HG03469 (cell line): Measurements from ENCODE around the gene NCKAP5.
A peak's percentile ranks its signal among the peaks of the same experiment; 100 is the strongest.
"Not testable (repeated sequence)": the region's sequence is repeated elsewhere in the genome, so short reads cannot be mapped to it uniquely, and the experiment has no call there.

Experiments used
- ATAC-seq: cut with Tn5 transposase; IDR thresholded peaks from one replicate; pipeline ENCODE4 v1.9.1; 2021; ENCODE audit warnings: mild to moderate bottlenecking, moderate library complexity, moderate number of reproducible peaks; ENCODE audit not compliant: unreplicated experiment

NCKAP5 gene

DNA sequence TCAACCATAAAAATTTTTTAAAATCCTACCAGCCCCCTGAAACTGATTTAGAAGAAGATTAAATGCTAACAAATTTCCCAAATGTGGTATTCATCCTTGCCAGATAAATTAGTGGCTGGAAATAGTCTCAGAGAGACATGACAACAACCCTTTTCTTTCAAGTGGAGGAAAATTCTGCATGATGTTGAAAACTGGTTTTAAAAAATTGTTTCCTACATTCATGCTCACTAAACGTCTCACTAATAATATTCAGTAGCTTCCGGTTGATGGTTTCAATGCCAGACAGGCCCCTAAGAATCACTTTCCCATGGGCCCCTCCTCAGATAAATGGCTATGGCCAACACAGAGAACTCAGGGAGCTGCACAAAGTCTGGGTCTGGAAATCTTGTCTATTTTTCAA is 43.2 kb downstream of the NCKAP5 start:
- no peak for ATAC-seq

DNA sequence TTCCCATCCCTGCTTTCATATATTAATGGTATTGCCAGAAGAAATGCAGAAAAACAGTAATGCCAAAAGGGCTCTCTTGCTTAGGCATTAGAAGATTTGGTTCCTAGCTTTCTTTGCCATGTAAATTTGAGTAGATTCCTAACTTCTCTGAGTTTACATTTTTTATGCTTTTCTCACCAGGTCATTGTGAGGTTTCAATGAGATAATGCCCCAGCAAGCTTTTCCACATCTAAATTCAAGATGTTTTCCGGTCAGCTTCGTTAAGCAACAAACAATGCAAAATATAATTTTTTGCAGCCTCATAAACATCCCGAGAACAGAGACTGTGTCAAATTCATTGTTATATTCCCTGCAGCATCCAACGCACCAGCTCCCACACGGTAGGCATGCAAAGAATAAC is 44.9 kb downstream of the NCKAP5 start:
- no peak for ATAC-seq

DNA sequence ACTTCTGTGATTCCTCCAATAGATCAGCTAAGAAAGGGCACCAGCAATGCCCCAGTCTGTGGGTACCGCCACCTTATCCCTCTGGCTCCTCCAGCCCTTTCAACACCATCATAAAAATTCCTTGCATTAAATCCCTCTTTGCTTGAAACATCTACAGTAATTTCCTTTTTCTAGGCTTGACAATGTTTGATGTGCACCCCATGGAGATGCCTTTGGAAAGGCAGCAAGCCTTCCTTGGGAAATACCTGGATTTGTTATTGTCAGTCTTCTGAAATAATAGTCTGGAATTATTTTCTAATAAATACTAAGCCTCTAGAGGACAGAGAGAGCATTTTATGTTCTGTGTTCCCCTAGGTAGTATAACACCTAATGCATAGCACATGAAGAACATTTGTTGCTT is 46.1 kb downstream of the NCKAP5 start:
- ATAC-seq = no peak

DNA sequence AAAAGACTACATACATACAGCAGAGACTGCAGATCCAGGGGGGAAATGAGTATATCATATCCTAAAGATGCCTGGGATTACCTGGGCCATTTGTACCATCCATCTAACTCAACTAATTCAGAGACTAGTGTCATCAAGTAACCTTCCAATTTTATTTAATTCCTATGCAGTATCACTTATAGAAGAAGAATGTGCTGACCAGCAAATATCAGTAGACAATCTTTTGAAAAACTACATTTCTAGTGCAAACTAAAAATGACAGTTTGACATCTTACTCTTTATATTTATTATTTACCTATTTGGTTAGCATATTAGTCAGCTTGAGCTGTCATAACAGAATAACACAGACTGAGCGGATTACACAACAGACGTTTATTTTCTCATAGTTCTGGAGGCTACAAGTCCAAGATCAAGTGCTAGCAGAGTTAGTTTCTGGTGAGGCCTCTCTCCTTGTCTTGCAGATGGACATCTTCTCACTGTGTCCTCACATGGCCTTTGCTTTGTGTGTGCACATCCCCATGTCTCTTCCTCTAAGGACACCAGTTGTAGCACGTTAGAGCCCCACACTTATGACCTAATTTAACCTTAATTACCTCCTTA is 47.0 kb downstream of the NCKAP5 start:
- no peak for ATAC-seq

DNA sequence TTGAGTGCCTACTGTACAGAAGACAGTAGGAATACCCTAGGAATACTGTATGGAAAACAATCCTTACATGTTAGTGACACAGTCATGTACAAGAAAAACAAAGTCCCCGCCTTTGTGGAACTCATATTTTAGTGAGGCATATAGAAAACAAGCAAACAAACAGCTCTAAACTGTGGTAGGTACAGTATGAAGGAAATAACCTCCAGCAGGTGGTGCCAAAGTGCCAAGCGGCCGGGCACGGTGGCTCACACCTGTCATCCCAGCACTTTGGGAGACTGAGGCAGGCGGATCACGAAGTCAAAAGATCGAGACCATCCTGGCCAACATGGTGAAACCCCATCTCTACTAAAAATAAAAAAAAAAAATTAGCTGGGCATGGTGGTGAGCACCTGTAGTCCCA is 48.6 kb downstream of the NCKAP5 start:
- not testable (repeated sequence) for ATAC-seq

DNA sequence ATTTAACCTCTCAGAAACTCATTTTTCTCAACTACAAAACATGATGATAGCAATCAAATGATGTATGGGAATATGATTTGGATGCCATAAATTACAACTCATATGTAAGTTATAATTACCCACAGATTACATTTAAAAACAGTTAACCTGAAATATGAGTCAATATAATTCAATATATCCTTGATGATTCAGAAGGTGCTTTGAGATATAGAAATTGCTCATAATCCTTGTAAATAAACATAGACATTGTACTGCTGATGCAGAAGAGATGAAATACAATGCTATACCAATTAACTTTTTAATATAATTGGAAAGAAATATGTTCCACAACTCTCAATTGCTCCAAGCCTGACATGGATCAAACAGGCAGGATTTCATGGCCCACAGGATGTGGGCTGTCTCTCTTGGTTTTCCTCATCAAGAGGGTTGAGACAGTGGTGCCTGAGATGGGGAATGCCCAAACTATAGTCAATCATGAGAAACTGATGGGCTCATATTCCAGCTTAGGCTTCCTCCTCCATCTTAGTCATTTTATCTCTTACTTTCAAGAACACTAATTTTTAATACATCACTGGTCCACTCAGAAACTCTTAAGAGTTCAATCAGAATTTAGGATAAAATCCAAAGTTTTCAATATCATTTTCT is 49.4 kb downstream of the NCKAP5 start:
- ATAC-seq = no peak

DNA sequence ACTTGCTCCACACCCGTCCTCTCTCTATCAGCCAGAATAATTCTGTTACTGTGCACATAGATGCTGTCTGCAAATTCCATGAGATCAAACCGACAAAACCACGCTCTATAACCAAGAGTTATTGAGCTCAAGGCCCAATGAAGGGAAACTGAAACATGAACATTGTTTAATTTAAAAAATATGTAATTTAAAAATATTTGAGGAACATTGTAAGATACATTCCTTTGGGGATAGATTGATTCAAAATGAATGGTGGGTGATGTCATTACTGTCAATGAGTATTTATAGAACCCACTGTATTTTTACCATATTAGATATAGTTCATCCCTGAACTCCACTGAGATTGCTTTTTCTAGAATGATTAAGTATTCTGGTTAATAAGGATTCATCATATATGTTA is 50.4 kb downstream of the NCKAP5 start:
- ATAC-seq = no peak

DNA sequence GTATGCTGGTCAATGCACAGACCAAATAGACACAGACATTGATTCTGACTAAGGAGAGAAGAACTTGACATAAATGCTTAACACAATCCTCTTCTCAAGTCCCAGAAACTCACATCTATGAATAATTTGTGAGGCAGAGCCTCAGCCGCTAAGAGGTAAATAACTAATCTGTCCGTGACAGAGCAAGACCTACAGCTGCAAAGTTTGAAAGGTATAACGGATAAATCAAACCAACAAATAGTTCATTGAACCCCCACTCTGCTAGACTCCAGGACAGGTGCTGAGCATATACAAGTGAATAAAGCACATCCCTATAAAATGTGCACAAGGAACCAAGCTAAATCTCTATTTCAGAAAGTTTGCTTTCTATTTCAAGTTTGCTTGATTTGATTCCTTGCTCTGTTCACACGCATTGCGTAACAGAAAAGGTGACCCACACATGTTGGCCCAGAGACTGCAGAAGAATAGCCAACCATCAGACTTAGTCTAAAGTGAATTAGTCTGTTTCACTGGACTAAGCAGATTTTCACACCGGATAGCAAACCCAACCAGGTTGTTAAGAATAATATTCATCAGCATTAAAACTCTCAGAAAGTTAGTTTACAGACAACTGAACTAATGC is 51.7 kb downstream of the NCKAP5 start:
- ATAC-seq = no peak

DNA sequence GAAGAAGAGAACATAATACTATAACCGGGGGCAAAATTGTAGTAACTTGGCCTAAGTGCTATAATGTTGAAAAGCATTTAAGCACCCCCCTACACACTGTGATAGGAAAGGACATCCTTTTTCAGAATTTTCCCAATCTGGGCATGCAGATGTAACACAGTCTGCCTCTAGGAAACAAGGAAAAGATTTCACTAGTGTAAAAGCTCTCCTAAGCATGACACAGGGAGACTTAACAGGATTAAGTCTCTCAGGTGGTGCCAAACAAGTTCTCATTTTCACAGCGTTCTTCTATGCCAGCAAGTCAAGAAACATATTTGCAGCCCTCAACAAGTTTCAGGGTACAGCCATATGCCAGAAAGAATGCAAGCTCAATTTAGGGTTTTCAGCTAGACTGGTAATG is 53.0 kb downstream of the NCKAP5 start:
- ATAC-seq = no peak

DNA sequence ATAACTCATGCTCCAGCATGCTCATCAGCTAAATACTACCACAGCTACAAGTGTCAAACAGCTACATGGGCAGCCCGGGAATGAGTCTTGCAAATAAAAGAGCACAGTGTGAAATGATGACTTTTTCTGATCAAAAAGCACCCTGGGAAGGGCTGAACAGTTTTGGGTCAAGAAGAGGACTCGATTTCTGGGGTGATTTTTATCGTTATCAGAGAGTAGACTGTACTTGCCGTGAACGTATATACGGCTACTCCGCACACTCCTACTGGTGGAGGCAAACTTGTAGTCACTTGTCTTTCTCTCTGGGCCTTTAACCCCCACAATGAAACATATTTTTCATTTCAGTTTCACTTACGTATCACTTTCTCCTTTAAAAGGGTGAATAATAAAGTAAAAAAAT is 54.4 kb downstream of the NCKAP5 start:
- no peak for ATAC-seq

DNA sequence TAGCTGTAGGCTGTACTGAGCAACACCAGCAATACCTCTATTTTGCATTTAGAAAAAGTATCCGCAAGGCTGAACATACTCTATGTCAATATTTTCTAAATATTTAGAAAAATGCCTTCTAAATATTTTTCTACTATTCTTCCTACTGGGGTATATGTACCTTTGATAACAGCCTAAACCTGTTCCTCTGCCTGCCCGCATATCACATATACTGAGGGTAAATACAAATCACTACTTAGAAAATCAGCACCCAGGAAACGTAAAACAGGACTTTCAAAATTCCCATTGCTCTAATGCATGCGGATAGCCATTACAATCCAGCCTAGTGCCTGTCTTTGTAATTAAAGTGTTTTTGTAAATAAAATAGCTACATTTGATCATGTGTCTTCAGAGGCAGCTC is 56.1 kb downstream of the NCKAP5 start:
- no peak for ATAC-seq

DNA sequence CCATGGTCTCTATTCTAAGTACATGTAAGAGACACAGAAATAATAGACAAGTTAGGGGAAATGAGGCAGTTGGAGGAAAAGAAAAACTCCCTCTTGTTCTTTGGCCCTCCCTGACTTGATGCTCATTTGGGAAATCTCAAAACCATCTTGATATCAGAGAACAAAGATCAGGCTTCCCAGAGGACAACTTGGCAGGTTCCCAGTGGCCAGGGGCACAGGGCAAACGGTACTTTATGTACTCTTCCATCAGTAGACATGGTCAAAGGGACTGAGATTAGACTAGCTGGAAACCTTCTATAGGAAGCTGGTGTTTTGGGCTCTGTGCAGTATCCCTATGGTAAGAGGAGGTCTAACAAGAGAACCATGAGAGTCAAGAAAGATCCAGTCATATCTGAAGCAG is 56.6 kb downstream of the NCKAP5 start:
- ATAC-seq = no peak

DNA sequence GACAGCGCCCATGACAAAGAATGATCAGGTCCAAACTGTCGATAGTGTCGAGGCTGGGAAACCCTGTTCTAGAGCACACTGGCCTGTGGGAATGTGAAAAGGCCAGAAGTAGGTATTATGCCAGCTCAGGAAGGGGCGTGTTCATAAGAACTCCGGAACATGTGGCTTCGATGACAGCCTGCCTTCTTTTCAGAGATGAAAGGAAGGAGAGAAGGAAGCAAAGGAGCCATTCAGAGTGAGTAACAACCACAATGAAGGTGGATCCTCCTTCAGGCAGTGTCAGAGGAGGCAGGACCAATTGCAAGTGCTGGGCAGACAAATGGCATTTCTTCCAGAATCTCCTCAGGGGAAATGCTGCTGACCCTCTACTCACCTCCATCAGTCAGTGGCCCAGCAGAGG is 58.5 kb downstream of the NCKAP5 start:
- no peak for ATAC-seq

DNA sequence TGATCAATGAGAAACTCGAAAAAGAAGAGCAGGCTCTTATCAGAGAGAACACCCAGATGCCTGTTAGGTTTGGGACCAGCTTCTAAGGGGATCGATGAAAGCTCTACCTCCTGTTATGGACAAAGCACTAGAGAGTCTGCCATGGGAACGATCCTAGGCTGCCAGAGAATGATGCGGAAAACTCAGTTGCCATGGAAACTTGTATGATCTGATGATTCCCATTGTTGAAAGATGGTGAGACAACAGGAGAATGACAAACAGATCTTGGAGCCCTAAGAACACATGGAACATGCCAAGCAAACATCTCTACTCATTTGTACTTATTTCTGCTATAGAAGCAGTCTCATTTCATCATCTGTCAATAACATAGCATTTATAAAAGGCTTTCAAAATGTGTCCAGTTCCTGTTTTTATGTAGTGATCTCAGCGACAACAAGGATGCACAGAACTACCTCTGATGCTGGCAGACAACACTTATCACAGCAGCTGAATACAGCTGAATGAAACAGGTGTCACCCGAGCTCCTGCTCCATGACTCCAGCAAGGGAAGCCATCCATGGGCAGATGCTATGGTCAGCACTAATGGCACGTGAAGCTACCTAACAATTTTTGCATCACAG is 59.6 kb downstream of the NCKAP5 start:
- no peak for ATAC-seq

DNA sequence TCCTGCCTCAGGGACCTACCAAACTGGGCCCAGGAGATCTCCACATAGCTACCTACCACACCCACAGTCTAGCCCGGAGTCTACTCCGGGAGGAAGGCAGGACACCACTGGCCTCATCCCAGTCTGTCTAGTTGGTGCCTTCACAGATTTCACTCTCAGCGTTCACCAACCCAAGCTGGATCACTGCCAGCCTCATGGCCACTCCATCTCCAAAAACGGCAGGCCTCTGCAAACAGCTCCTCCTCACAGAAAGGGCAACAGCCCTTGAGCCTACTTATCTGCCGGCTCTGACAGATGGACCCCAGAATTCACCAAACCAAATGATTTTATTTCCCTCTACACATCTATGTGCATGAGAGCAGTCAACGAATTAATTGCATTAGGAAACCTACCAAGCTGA is 61.3 kb downstream of the NCKAP5 start:
- ATAC-seq = no peak

DNA sequence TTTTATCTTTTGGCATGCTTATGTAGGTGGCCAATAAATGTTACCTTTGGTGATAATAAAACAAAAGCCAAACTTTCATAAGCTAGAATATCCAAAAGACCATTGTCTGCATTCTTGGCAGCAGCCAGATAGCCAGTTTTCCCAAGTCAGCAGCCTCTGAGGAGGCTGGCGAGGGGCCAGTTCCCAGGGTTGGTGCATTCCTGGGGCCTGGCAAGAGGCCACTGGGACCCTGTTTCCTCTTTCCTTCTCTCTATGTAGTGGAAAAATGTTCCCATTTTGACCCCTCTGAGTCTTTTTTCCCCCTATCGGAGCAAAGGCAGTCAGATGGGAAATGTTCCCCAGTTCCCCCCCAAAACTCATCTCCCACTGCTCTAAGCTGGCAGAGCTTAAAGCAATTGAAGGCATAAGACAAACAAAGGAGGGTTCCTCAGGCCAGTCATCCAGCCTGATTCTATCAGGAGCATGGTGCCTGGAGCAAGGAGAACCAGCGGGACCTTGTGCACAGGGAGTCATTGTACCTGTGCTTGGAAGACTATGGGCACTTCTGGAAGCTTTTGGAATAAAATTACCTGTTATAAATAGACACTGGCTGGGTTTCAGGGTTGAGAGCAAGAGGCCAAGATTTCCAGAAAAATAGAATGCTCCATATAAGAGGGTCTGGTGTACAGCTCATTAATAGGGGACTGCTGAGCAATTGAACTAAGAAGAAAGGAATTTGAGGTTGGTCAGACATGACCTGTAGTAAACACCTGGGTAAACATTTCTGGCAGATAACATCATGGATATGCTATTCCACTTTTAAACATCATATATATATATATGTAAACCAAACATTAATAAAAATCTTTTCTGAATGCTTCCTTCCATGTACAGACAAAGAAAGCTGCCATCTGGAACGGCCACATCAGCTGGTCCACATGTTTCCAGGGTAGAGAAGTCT is 63.4 kb downstream of the NCKAP5 start:
- no peak for ATAC-seq

DNA sequence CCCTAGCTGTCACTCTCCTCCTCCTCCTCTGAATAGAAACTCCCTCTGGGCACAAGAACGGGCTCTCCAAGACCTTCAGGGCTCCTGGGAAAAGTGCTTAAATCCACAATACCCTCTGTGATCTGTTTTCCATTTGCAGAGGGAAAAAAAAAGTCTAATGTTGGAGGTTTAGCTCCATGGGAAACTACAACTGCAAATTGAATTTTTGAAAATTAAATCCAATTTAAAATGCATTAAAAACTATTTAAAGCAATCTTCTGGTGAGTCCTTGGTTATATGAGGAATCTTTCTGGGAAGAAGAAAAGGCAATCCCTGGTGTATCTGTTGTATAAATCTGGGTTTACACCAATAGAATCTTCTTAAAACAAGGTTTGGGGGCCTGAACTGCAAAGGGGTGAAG is 64.3 kb downstream of the NCKAP5 start:
- ATAC-seq = no peak

DNA sequence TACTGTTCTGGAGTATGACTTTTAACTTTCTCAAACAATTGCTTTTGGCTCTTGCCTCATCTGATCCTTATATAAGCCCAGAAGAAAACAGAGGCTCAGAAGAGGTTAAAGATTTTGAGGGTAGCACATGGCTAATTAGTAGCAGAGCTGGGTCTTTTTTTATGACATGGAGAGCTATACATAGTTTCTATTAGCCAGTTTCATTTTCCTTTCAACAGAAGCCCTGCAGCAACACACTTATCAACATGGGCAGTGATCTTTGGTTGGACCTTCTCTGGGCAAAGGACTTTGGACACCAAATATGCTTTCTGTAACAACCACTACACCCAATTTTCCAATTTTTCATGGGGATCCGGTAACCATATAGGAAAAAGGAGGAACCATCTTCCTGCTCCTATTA is 64.9 kb downstream of the NCKAP5 start:
- ATAC-seq = peak; percentile 72

DNA sequence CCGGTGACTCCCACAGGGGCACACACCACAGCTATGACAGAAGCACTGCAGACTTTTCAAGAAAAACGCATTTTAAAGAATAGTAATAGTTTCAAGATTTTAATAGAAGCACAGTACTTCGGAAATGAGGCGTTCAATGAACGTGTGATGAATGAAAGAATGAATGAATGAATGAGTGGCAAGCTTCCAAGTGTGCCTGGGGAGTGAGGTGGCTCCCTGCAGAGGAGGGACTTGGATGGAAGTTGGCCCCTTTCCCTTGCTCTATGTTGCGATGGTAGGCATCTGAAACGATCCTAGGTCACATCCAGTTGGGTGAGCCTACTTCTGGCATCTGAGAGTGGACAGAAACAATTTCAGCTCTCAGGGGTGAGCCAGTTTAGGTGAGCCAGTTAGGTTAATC is 65.6 kb downstream of the NCKAP5 start:
- ATAC-seq = no peak

DNA sequence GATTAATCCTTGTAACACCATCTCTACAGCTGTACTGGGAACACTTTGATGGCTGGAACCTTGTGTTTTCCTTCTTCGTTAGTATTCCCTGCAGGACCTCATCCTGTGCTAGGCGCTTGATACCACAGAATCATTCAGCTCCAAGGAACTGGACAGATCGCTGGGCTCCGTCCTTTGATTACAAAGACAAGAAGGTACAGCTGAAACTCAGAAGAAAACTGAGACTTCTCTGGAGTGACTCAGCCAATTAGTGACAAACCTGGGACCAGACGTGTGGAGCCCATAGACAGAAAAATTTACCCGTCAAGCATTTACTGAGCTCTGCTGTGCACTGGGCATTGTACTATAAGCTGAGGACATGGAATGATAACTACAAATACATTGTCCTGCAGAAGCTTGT is 67.3 kb downstream of the NCKAP5 start:
- no peak for ATAC-seq
